Calu3 (cell line): ENCODE measurements around the gene MAVS. TPM values are rescaled to one million over a fixed set of nuclear protein-coding genes. Genes with fewer than 3 reads are reported as not detected.

Experiments used
- BruUV-seq: library from RNA; stranded (reverse); fragments of 400-500 nt; replicated peaks from 2 replicates; lab custom pipeline; 2021; lab: Mats Ljungman, UMichigan
- CTCF ChIA-PET: fragments of 300-600 bp; sonication (Branson Sonifier 250); formaldehyde crosslinking; loops from one replicate; lab custom pipeline; 2022; ENCODE audit warnings: antibody characterized with exemption; lab: Charles Lee
- DNase-seq: peaks from one replicate; pipeline ENCODE4 v3.0.0; 2022
- H3K27ac Mint-ChIP-seq: one replicate; pipeline ENCODE4 v1.8.0; 2022; ENCODE audit warnings: mixed read lengths; ENCODE audit not compliant: unreplicated experiment
- H3K27me3 Mint-ChIP-seq: one replicate; pipeline ENCODE4 v1.8.0; 2022; ENCODE audit warnings: mixed read lengths; ENCODE audit not compliant: unreplicated experiment
- H3K36me3 Mint-ChIP-seq: one replicate; pipeline ENCODE4 v1.8.0; 2022; ENCODE audit warnings: mild to moderate bottlenecking, moderate library complexity, mixed read lengths; ENCODE audit not compliant: insufficient read depth, unreplicated experiment
- H3K4me1 Mint-ChIP-seq: one replicate; pipeline ENCODE4 v1.8.0; 2022; ENCODE audit warnings: mild to moderate bottlenecking, low read depth, mixed read lengths; ENCODE audit not compliant: unreplicated experiment
- H3K4me3 Mint-ChIP-seq: one replicate; pipeline ENCODE4 v1.8.0; 2022; ENCODE audit warnings: mild to moderate bottlenecking, low read depth, moderate library complexity, mixed read lengths; ENCODE audit not compliant: unreplicated experiment
- H3K9me3 Mint-ChIP-seq: one replicate; pipeline ENCODE4 v1.8.0; 2022; ENCODE audit warnings: low read depth, mixed read lengths; ENCODE audit not compliant: unreplicated experiment
- intact Hi-C: fragments of 100-400 bp; cut with micrococcal nuclease; formaldehyde crosslinking; loops from one replicate; pipeline ENCODE4 v1.10.0; 2022; ENCODE audit not compliant: unreplicated experiment
- total RNA-seq: library from RNA; stranded (reverse); gene quantifications from 2 replicates; pipeline ENCODE4 v1.2.3, GENCODE V29; 2022
- TF ChIP-seq, protein P1 (sequence below): fragments of 200-600 bp; IDR thresholded peaks from one replicate; pipeline ENCODE4 v1.8.0; 2022; ENCODE audit warnings: antibody characterized with exemption; ENCODE audit not compliant: unreplicated experiment

MAVS gene
- total RNA-seq, 1 experiment from 2014 or later = 29.8 TPM

DNA sequence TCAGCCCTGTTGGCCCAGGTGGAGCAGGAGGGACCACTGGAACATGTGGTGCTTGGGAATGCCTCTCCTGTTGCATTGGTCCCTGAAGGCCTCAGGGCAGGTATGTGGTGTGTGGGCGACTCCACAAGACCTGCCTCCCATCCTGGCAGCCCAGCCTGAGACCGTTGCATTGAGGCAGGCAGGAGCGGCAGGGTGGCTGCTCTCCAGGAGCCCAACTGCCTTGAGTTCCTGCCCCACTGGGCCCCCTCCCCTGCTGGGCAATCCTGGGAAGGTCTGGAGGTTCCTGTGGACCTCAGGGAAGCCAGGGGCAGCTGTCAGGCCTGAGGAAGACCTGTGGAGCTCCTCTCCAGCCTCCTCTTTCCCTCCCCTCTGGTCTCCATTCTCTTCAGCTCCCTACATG is 19.8 kb downstream of the MAVS start:
- Mint-ChIP-seq H3K9me3 (no peaks in the 10 kb centered on the region), H3K4me3 (no peak overlapping the region), H3K4me1 (no peaks in the 10 kb centered on the region), H3K36me3 (peaks cover 45% of the 10 kb centered on the region), H3K27me3 (no peaks in the 10 kb centered on the region), H3K27ac (no peak overlapping the region)
- TF ChIP-seq, protein P1, sequence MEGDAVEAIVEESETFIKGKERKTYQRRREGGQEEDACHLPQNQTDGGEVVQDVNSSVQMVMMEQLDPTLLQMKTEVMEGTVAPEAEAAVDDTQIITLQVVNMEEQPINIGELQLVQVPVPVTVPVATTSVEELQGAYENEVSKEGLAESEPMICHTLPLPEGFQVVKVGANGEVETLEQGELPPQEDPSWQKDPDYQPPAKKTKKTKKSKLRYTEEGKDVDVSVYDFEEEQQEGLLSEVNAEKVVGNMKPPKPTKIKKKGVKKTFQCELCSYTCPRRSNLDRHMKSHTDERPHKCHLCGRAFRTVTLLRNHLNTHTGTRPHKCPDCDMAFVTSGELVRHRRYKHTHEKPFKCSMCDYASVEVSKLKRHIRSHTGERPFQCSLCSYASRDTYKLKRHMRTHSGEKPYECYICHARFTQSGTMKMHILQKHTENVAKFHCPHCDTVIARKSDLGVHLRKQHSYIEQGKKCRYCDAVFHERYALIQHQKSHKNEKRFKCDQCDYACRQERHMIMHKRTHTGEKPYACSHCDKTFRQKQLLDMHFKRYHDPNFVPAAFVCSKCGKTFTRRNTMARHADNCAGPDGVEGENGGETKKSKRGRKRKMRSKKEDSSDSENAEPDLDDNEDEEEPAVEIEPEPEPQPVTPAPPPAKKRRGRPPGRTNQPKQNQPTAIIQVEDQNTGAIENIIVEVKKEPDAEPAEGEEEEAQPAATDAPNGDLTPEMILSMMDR = no peak
- CTCF ChIA-PET = no interaction called here
- no peak for DNase-seq
- BruUV-seq = no TSS peak
- intact Hi-C loops = no loop called here

DNA sequence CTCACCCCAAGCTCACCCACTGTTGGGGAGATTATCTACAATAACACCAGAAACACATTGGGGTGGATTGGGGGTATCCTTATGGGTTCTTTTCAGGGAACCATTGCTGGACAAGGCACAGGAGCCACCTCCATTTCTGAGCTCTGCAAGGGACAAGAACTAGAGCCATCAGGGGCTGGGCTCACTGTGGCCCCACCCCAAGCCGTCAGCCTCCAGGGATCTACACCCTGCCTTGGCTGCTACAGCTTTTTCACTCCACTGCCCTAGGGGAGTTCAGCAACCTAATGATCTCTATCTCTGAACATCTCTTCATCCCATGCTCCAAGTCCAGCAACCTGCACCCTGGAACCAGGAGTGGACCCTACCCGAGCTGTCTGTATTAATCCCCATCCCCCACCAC is 21.2 kb downstream of the MAVS start:
- TF ChIP-seq, protein P1 = no peak
- intact Hi-C loops = no loop called here
- Mint-ChIP-seq H3K27me3 (no peaks in the 10 kb centered on the region), H3K9me3 (no peaks in the 10 kb centered on the region), H3K4me3 (no peak overlapping the region), H3K4me1 (no peaks in the 10 kb centered on the region), H3K27ac (no peak overlapping the region), H3K36me3 (peaks cover 32% of the 10 kb centered on the region)
- CTCF ChIA-PET = no interaction called here
- BruUV-seq = no TSS peak
- DNase-seq = no peak

DNA sequence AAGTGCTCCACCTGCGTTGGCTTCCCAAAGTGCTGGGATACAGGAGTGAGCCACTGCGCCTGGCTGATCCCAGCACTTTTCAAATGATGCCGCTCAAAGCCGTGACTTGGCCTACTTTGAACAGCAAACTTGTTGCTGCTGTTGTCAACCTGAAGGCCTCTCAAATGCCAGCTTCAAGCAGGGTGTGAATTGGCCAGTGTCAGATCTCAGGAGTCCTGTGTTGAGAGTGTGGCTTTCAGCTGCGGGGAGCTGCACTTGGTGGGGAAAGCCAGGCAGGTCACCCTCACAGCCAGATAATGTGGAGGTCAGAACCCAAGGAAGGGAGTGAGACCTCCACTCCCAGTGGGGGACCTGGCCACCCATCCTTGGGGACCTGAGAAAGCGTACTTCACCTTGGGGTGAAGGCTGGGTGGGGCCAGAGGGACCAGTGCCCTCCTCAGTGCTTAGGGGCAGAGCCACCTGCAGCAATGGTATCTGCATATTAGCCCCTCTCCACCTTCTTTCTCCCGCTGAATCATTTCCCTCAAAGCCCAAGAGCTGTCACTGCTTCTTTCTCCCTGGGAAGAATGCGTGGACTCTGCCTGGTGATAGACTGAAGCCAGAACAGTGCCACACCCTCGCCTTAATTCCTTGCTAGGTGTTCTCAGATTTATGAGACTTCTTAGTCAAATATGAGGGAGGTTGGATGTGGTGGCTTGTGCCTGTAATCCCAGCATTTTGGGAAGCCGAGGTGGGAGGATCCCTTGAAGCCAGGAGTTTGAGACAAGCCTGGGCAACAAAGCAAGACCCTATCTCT is 23.4 kb downstream of the MAVS start:
- Mint-ChIP-seq H3K36me3 (peaks cover 34% of the 10 kb centered on the region), H3K4me1 (no peaks in the 10 kb centered on the region), H3K4me3 (no peak overlapping the region), H3K27me3 (no peaks in the 10 kb centered on the region), H3K9me3 (no peaks in the 10 kb centered on the region), H3K27ac (no peak overlapping the region)
- intact Hi-C loops = no loop called here
- CTCF ChIA-PET = no interaction called here
- no peak for DNase-seq
- TF ChIP-seq, protein P1 = no peak
- no TSS peak for BruUV-seq

DNA sequence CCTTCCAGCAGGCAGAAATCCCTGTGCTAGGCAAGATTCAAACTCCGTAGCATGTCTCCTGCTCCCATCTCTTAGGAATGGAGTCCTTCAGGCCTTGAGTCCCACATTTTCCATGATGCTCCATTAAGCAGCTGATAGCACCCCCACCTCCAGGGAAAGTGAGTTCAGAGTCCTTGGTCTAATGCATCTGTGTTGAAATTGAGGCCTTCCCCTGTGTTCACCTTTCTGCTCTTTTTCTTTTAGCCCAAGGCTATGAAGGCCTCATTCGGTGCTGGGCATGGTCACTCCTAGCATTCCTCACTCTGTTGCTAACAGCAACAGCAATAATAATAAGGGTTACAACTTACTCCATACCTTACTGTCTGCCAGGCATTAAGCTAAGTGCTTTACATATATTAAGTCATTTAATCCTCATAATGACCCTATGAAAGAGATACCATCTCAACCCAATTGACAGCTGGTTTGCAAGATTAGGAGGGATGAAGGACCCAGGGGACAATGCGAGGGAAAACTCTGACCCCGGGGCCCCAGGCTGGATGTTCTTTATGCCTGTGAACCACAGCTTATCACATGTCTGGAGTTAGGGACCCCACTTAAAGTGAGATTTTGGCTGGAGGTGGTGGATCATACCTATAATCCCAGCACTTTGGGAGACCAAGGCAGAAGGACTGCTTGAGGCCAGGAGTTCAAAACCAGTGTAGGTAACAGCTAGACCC is 25.1 kb downstream of the MAVS start:
- intact Hi-C loops = no loop called here
- Mint-ChIP-seq H3K27ac (no peak overlapping the region), H3K27me3 (no peaks in the 10 kb centered on the region), H3K9me3 (no peaks in the 10 kb centered on the region), H3K4me1 (no peaks in the 10 kb centered on the region), H3K4me3 (no peak overlapping the region), H3K36me3 (peaks cover 41% of the 10 kb centered on the region)
- no TSS peak for BruUV-seq
- TF ChIP-seq, protein P1 = no peak
- no peak for DNase-seq
- CTCF ChIA-PET = no interaction called here
